HL-60/S4 treated with phorbol 12-myristate 13-acetate at 8.2 ng/mL for 4 days and 3 days (cell line): ENCODE measurements around the gene CACNA1E.

Source experiments
- in situ Hi-C: fragments of 300-500 bp; cut with MboI; formaldehyde crosslinking; loops from 2 replicates; pipeline ENCODE4 v1.15.0; 2022; ENCODE audit warnings: low sequenced_read_pairs

CACNA1E gene

DNA sequence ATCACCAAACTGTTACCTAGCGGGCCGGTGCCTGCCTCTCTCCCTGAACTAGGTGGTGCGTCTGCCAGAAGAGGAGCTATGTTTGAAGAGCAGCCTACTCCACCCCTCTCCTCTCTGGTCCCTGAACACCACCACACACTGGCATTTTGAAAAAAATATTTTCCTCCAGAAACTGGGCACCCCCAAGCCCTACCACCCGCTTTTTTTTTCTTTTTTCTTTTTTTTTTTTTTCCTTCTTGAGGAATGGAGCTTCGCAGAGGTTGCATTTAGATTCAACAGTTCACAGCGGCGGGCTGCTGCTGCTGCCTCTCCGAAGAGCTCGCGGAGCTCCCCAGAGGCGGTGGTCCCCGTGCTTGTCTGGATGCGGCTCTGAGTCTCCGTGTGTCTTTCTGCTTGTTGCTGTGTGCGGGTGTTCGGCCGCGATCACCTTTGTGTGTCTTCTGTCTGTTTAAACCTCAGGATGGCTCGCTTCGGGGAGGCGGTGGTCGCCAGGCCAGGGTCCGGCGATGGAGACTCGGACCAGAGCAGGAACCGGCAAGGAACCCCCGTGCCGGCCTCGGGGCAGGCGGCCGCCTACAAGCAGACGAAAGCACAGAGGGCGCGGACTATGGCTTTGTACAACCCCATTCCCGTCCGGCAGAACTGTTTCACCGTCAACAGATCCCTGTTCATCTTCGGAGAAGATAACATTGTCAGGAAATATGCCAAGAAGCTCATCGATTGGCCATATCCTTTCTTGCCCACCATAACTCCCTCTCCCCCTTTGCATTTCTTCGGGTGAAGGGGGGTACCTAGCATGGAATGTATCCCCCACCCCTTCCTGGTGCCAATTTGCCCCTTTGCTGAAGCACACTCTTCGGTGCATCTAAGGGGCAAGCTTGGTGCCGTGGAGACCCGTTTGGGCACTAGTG, at the start of gene CACNA1E:
Gene CACNA1E, plus strand, starts transcription at position 233 of the 911 bp plus-strand sequence. Its CDS starts 228 bp downstream, at position 461.
- in situ Hi-C loops: loop anchor here (25.0 kb wide), 2 partner anchors 454 to 579 kb away; partner anchors contain the start of gene ZNF648

DNA sequence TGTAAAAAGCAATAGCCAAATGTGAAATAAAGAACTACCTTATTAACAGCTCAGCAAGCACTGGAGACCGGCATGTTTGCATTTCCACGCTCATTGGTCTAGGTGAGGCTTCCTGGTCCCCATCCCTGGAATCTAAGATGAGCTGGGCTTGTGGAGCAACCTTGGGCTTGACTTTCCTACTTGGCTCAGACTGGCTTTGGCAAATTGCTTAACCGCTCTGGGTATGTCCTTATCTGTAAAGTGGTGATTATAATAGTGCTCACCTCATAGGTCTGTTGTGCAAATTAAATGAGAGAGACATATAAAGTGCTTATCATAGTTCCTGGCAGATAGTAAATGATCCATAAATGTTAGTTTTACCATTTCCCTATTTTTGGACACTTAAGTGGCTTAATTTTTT, 49.4 kb upstream of the CACNA1E start:
- in situ Hi-C loops: no loop called here

DNA sequence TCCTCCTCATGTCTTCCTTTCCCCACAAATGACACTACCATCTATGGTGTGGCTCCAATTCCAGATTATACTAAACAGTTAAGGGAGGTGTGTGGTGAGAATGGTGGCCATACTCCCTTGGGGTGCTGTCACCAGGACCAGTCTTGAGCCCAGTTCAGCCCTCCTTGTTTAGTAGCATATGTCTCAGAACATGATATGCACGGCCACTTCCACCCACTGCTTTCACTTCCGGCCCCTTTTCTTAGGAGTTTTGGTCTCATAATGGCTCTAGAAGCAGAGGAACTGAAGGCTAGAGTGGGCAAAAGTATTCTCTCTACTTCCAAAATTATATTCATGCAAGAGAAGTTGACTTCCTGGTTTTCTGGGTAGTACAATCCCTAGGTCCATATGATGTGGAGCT, 45.3 kb upstream of the CACNA1E start:
- in situ Hi-C loops: no loop called here

DNA sequence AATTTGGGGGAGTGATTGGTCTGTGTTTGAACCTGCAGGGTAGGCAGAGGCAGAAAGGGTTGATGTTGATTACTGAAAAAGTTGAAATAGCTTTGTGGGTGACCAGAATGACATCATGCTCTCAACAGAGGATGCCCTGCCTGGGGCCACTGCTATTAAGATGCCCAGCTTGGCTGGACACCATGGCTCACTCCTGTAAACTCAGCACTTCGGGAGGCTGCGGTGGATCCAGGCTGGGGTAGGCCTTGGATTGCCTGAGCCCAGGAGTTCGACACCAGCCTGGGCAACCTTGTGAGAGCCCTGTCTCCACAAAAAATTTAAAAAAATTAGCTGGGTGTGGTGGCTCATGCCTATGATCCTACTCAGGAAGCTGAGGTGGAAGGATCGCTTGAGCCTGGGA, 42.8 kb upstream of the CACNA1E start:
- in situ Hi-C loops: no loop called here

DNA sequence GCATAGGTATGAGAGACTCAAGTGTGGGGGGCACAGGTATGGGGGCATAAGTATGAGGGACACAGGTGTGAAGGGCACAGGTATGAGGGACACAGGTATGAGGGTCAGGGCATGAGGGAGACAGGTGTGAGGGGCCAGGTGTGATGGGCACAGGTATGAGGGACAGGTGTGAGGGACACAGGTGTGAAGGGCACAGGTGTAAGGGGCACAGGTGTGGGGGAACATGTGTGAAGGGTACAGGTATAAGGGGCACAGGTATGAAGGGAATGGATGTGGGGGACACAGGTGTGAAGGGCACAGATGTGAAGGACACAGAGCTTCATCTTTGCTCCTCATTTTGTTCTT, 41.2 kb upstream of the CACNA1E start:
- in situ Hi-C loops: no loop called here

DNA sequence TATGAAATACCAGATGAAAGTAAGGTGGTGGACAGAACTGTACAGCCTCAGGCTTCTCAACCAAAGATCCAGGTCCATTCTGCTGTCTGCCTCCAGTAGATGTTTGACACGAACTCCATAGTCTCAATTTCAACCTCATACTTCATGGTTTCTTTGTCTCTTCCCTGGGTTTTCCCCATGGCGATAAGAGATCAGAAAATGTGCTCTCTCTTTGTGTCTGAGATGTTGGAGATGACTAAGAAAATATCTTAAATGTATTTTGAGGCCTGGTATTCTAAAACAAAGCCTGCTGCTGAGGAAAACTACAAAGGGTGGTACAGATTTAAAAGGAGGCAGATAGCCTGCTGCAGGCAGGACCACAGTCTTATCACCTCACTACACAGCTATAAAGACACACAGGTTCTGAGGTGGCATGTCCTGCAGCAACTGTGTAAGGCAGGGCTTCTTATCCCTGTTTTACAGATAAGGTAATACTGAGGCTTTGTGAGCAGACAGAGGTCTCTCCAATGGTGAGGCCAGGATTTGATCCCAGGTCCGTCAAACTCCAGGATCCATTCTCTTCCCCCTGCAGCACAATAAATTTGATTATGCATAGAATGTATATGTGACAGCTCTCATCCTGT, 40.0 kb upstream of the CACNA1E start:
- in situ Hi-C loops: no loop called here

DNA sequence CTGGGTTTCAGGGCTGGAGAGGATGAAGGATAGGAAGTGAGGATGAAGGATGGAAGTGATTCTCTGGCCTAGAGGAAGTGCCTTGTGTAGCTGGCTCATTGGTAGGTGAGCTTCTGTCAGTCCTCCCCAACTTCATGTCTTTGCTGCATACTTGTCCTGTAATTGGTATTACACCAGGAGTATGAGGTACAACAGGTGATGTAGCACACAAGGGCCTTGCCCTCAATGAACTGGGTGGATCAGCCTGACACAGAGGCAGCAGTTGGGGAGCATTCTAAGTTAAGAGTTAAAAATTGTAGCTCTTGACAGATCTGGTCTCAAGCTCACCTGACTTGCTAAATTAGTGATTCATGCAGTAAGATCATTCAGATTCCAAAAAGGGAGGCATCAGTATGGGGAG, 37.9 kb upstream of the CACNA1E start:
- in situ Hi-C loops: no loop called here

DNA sequence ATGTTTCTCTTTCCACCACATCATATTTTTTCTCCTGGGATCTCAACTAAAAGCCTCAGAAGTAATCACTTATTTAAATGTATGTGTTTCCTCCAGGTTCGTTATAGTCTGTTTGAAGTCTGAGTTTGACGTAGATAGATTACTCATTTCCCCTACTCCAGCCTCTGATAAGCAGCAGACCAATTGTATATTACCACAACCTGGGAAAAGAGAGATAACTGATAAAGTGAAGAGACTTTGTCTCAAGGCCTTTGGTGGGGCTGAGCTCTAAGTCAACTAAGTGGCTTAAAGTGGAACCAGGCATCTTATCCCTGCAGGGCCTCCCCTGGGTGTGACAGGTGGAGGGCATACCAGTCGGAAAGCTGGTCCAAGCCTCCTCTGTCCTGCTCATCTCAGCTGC, 34.9 kb upstream of the CACNA1E start:
- in situ Hi-C loops: no loop called here

DNA sequence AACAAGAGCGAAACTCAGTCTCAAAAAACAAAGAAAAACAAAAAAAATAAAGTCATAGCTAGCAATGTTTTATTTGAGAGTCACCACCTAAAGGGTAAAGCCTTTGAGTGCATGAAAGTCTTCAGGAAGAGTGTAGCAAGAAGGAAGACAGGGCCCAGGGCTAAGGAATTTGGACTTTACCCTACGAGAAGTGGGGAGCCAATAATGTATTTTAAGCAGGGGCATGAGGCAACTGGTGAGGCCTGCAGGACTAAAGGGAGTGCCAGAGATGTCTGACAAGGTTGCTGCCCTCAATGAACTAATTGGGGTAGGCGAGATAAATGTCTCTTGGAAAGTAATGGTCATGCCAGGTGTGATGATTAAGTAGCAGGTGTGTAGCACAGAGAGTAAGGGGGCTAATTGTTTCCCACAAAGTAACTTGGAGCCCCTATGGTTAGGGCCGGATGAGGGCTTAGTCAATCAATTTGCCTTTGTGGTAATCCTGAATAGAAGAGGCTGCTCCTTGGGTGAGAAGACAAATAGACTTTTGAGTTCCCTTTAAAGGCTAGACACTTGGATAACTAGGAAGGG, 31.6 kb upstream of the CACNA1E start:
- in situ Hi-C loops: no loop called here

DNA sequence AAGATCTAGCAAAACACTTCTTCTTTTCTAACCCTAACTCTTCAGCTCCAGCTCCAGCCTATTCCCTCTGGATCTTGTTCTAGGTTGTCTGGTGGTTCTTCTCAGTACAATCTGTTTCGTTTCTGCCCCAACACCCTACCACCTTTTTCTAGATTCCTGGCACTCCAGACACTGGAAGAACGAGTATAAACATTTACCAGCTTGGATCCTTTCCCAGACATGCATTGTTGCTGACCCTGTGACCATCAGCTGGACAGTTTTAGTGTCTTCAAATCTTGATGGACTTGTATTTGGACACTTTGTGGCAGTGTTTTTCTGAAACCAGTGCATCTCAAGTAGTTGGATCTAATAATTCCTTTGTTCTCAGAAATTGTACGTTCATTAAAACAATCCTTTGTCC, 30.6 kb upstream of the CACNA1E start:
- in situ Hi-C loops: no loop called here

DNA sequence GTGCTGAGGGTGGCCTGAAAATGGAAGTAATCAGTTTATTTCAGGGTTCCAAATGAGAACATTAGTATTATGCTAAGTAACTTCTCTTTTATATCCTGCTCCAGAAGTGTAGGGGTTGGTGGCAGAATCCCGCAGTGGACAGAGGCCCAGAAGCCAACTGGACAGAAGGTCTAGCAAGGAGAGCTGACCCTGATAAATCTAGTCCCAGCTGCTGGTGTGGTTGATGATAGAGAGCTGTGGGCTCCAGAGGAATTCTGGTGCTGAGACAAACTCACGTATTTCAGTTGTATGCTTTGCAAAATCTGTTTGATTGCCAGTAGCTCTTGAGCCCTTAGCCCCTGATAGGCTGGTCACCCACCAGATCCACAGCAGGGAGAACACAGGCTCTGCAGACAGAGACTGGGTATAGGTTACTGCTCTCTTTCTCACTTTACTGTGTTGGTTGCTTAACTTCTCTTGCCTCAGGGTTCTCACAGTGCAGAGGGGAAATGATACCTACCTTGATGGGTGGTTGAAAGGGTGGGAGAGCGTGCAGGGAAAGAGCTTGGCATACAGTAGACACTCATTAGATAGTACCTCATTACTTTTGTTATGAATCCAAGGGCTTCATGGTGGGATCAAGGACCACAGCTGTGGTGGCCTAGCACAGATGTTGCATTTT, 29.6 kb upstream of the CACNA1E start:
- in situ Hi-C loops: no loop called here

DNA sequence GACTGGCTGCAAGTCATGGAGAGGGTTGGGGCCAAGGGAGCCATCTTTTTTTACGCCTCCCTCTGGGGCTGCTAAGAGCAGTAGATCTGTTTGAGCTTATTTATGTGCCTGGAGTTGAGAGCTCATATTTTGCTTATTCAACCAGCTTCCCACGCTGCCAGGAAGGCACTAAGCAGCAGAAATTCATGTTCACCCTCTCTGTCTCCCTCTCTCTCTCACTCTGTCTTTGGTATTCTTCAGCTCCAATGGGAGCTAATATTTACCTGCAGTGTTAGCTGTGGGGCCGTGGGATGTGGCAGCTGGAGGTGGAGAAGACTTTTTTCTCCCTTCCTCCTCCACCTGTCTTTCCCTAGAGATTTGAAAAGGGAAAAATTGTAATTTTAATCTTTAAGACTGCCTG, 26.8 kb upstream of the CACNA1E start:
- in situ Hi-C loops: no loop called here

DNA sequence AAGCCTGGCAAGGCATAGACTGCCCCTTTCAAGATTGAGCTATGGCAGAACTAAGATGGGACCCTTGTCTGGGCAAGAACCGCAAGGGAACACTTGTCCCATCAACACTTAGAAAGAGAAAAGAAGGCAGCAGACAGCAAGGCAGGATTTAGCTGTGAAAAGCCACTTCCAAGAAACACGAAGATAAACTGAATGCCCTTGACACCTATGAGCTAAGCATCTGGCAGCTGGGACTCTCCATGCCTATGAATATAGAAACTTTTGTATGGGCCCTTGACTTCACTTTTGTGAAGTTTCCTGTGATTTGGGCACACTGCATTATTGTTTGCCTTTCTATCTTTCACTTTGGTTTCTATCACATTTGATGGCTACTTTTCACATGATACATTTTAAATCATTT, 24.9 kb upstream of the CACNA1E start:
- in situ Hi-C loops: no loop called here

DNA sequence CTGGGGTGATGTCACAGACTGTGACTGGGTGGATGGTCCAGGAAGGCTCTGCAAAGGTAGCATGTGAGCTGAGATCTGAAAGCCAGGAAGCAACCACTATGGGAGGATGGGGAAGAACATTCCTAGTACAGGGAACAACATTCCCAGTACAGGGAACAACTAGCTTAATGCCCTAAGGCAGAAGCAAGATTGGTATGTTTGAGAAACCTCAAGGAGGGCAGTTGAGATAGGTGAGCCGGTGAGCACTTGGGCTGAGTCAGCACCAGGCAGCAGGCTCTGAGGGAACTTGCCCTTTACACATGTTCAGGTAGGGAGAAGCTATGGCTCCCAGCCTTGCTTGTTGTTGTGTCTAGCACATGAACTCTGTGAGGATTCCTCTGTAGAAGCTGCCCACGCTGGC, 24.2 kb upstream of the CACNA1E start:
- in situ Hi-C loops: no loop called here

DNA sequence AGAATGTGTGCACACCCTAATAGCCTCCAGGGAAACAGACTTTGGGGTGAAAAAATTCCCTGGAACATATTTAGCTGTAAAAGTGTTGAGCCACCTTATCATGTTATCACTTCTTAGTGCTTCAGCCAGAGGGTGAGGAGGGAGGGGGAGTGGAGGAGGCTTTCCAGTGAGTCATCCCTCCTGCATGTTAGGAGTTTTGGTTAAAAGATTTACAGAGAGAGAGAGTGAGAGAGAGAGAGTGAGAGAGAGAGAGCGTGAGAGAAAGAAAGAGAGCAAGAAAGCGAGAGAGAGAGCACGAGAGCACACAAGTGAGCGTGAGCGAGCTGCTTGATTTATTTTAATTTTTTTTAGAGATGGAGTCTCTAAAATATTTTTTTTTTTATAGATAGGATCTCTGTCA, 13.5 kb upstream of the CACNA1E start:
- in situ Hi-C loops: no loop called here

DNA sequence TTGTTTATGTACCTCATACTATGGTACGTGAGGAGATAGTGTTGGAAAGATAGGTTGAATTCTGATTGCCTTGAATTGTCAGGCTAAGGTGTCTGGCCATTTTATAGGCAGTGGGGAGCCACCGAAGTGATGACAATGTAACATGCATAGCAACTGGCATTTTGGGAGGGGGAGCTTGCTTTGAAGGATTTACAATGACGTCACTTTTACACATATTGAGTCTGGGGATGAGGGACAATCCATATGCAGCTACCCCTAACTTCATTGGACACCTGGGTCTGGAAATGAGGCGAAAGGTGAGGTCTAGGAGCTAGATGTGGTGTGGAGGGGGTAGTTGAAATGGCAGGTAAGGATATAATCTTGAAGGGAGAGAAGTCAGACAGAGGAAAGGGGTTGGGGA, 7.7 kb upstream of the CACNA1E start:
- in situ Hi-C loops: loop anchor here (25.0 kb wide), 2 partner anchors 462 to 587 kb away; partner anchors contain the start of gene ZNF648

DNA sequence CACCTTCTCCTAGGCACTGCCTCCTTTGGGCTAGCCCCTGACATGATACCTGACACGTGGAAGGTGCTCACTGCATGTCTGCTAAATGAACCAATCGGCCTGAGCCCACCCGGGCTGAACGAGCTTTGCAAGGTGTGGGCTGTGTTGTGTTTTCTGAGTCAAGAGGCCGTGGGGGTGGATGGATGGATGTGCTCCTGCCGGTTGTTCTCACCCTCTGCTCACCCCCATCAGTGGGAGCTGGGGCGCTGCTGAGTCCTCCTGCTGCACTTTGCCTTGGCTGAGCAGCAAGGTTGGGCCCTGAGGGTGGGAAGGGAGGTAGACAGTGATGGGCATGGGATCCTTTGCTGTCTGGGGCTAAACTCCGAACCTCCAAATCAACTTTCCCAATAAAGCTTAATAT, 6.7 kb upstream of the CACNA1E start:
- in situ Hi-C loops: loop anchor here (25.0 kb wide), 2 partner anchors 461 to 586 kb away; partner anchors contain the start of gene ZNF648

DNA sequence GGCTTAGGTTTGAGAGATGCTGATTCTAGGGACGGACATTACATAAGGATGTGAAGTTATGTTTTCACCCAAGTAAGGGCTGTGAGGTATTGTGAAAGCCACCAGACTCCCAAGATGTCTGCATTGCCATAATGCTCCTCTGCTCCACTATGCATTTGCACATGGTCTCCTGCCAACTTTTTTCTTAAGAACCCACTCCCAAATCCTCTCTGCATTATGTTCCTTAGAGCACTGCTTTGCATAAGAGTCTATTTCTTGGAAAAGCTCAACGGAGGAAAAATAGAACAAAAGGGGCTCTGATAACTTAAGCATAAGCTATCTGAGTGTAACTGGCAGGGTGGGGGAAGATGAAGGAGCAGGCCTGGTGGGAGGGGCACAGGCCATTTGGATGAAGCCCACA, 5.0 kb upstream of the CACNA1E start:
- in situ Hi-C loops: loop anchor here (25.0 kb wide), 2 partner anchors 459 to 584 kb away; partner anchors contain the start of gene ZNF648

DNA sequence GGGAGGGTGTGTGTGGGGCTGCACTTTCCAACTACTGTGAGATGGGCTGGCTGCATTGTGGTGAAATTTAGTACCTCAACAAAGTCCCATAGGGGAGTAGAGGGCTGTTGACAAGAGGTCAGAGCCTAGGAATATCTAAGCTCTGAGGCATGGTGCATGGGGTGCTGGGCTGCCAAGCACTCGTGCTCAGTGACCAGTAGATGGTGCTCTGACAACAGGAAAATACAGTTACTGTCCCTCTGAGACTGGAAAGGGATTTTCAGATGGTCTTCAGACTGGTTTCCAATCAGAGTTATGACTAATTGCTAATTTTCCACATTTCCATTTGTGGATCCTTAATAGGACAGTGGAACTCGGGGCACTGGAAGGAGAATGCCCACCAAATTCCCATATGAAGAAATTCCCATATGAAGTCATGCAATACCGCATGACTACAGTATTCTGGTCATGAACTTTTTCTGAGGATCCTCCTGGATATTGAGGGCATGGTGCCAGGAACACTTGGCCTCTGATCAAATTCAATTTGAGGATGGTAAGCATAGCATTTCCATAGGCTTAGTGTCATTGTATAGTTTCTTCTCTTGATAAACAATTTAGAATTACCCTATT, 4.1 kb upstream of the CACNA1E start:
- in situ Hi-C loops: loop anchor here (25.0 kb wide), 2 partner anchors 458 to 583 kb away; partner anchors contain the start of gene ZNF648

DNA sequence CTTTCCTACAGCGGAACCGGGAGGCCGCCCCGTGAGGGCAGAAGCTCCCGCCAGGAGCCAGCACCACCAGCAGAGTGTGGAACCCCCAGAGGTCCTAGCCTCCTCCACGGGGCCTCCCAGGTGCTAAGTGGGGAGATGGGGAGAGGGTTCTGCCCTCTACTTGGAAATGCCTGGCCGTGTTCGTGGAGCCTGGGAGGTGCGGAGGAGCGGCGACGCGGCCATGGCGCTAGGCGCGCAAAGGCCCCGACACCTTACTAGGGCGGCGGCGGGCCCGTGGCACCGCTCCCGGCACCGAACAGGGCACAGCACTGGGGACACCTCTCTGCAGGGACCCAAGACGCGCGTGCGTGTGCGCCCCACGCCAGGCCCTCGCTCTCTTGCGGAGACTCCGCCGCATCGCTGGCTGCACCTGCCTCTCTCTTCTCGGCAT, 1.3 kb upstream of the CACNA1E start:
- in situ Hi-C loops: loop anchor here (25.0 kb wide), 2 partner anchors 455 to 580 kb away; partner anchors contain the start of gene ZNF648
